Measurements from ENCODE around the gene CREB3. TPM values are rescaled to one million over a fixed set of nuclear protein-coding genes. Genes with fewer than 3 reads are reported as not detected.
A peak's percentile ranks its signal among the peaks of the same experiment; 100 is the strongest.

Gene CREB3
- total and polyA plus RNA-seq, 12 donors, result 47.0 to 142 (median 59.0) TPM

DNA sequence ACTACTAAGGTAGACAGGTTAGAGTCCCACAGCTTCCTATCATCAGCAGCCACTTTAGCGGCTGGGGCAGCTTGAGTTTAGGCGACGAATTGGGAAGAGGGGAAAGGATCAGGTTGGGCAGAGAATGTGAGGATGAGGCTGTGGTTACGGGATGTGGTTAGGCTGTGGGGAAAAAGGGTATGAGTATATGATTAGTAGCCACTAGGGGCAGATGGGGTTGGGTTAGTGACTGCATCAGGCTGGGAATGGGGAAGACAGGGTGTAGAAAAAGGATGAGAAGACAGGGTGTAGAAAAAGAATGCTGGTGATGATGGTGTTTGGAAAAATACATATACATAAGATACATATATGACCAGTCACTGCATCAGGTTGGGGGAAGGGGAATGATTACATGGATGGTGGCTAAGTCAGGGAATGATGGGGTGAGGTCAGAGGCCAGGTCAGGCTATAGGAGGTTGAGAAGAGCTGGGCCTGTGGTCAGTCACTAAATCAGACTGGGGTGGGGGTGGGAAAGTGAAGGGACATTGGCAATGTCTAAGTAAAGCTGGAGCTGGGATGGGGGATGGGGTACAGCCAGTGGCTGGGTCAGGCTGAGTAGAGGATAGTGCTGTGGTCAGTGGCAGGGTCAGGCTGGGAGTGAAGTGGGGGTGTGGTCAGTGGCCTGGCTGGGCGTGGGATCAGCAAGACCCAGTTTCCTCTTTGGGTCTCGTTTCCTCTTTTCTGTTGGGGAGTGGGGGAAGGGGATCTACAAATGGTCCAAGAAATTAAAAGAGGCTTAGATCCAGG, 2.6 kb upstream of the CREB3 start:
- H3K4me1 ChIP-seq (replicated peaks in 1 of 2), result peaks cover 56 to 70% of the 10 kb centered on the region in 2 donors
- intact Hi-C loops (cut with DNase I), result loop anchor here in 1 of 2 donors (5.0 kb wide), 2 partner anchors 38 to 68 kb away; no protein-coding TSS in a partner anchor
- H3K36me3 ChIP-seq (replicated peaks in 1 of 2), result peaks cover 0 to 16% of the 10 kb centered on the region in 2 donors
- H3K9me3 ChIP-seq (replicated peaks in 1 of 3), result no peaks in the 10 kb centered on the region
- WGBS, 4 donors, result 19 to 26% (median 20%) methylated on average over 6 of the region's 6 CpGs
- TF ChIP-seq POLR2A (IDR thresholded peaks at IDR 0.05), result peak in 1 of 2 donors; percentile 13
- TF ChIP-seq, protein P1, sequence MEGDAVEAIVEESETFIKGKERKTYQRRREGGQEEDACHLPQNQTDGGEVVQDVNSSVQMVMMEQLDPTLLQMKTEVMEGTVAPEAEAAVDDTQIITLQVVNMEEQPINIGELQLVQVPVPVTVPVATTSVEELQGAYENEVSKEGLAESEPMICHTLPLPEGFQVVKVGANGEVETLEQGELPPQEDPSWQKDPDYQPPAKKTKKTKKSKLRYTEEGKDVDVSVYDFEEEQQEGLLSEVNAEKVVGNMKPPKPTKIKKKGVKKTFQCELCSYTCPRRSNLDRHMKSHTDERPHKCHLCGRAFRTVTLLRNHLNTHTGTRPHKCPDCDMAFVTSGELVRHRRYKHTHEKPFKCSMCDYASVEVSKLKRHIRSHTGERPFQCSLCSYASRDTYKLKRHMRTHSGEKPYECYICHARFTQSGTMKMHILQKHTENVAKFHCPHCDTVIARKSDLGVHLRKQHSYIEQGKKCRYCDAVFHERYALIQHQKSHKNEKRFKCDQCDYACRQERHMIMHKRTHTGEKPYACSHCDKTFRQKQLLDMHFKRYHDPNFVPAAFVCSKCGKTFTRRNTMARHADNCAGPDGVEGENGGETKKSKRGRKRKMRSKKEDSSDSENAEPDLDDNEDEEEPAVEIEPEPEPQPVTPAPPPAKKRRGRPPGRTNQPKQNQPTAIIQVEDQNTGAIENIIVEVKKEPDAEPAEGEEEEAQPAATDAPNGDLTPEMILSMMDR (IDR thresholded peaks at IDR 0.05), result peak; percentile 43 to 72 (median 58)
- H3K4me3 ChIP-seq, result peak overlapping the region in 1 of 4 donors; percentile 90
- peak; percentile 59 to 82 (median 64) for DNase-seq
- H3K27ac ChIP-seq, result peak overlapping the region in 4 of 5 donors; percentile 60 to 99 (median 90)
- no peaks in the 10 kb centered on the region for H3K27me3 ChIP-seq

DNA sequence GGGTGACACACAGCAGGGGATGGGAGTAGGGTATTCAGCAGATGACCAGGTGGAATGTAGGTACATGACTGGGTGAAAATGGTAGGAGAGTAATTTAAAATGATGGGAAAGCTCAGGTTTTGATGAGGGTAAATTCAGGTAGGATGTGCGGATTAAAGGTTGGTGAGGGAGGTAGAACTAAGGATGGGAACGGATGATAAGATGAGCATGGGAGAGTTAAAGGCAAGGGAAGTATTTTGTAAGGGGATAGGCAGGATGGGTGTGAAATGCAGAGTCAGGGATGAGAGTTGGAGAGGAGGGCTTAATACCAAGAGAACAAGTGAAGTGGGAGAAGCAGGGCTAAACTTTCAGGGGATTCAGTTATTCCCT, 2.0 kb upstream of the CREB3 start:
- H3K4me1 ChIP-seq (replicated peaks in 1 of 2), result peaks cover 56 to 70% of the 10 kb centered on the region in 2 donors
- H3K36me3 ChIP-seq (replicated peaks in 1 of 2), result peaks cover 0 to 16% of the 10 kb centered on the region in 2 donors
- DNase-seq, result no peak
- no peaks in the 10 kb centered on the region for H3K9me3 ChIP-seq (replicated peaks in 1 of 3)
- intact Hi-C loops (cut with DNase I), result loop anchor here in 1 of 2 donors (5.0 kb wide), 1 partner anchor 68 kb away; no protein-coding TSS in a partner anchor
- WGBS, 4 donors, result 63 to 73% (median 71%) methylated on average over 2 of the region's 2 CpGs
- H3K4me3 ChIP-seq, result peak overlapping the region in 1 of 4 donors; percentile 90
- no peak for TF ChIP-seq POLR2A (IDR thresholded peaks at IDR 0.05)
- TF ChIP-seq, protein P1 (IDR thresholded peaks at IDR 0.05), result no peak
- H3K27me3 ChIP-seq, result no peaks in the 10 kb centered on the region
- peak overlapping the region in 4 of 5 donors; percentile 83 to 99 (median 94) for H3K27ac ChIP-seq

DNA sequence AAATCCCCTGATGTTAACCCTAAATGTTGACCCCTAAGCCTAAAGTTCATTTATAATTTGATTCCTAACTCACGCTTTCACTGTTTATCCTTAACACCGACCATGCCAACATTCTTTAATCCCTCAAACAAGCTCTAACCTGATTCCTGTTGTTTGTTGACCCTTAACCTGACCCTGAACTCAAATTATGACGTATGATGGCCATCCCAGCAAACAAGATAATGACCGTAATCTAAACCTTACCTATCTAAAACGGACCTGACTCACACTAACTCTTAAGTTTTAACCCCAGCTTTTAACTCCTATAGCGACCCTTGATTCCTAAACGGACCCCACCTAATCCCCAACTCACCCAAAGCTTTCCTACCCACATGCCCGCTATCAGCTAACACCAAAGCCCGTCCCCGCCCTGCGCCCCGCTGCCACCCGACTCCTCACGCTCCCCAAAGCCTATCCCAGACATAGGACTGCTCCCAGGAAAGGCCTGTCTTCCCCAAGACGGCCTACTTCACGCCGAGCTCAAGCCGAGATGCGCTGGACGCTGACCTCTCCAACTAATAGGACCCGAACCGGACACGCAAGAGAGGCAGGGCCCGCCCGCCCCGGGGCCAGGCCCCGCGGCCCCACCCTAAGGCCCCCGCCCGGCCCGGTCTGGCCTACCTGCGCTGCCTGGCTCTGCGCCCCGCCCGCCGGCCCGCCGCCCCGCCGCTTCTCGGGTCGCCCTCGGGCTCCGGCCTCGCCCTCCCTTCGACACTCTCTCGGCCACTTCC, 866 bp upstream of the CREB3 start:
- Histone ChIP-seq H3K4me1 (replicated peaks in 1 of 2) (peaks cover 55 to 64% of the 10 kb centered on the region in 2 donors), H3K9me3 (replicated peaks in 1 of 3) (no peaks in the 10 kb centered on the region), H3K4me3 (peak overlapping the region; percentile 38 to 90 (median 66)), H3K36me3 (replicated peaks in 1 of 2) (peaks cover 0 to 24% of the 10 kb centered on the region in 2 donors), H3K27ac (peak overlapping the region; percentile 83 to 99 (median 93)), H3K27me3 (no peaks in the 10 kb centered on the region)
- no peak for DNase-seq
- intact Hi-C loops (cut with DNase I), result loop anchor here in 1 of 2 donors (5.0 kb wide), 1 partner anchor 69 kb away; no protein-coding TSS in a partner anchor
- TF ChIP-seq POLR2A (IDR thresholded peaks at IDR 0.05), result no peak
- TF ChIP-seq, protein P1 (IDR thresholded peaks at IDR 0.05), result no peak
- 0 to 1% (median 0%) methylated on average over 16 to 47 of the region's 47 CpGs for WGBS, 4 donors

All from adrenal gland (tissue), 12 donors.